DND-41 (cell line): ENCODE measurements around the gene FCRLA.
"Not testable (repeated sequence)": the region's sequence is repeated elsewhere in the genome, so short reads cannot be mapped to it uniquely, and the experiment has no call there.

Experiments
- CTCF ChIP-seq: IDR thresholded peaks from 2 replicates; pipeline ENCODE4 v1.5.1; 2012; ENCODE audit warnings: borderline replicate concordance, low read length, moderate library complexity, mild to moderate bottlenecking; ENCODE audit not compliant: poor library complexity, severe bottlenecking; ENCODE audit errors: extremely low read depth
- EZH2 ChIP-seq: IDR thresholded peaks from 3 replicates; pipeline ENCODE4 v1.6.1; 2012; ENCODE audit warnings: borderline replicate concordance, low read depth, mild to moderate bottlenecking, moderate library complexity, low read length, inconsistent platforms; ENCODE audit not compliant: severe bottlenecking

DNA sequence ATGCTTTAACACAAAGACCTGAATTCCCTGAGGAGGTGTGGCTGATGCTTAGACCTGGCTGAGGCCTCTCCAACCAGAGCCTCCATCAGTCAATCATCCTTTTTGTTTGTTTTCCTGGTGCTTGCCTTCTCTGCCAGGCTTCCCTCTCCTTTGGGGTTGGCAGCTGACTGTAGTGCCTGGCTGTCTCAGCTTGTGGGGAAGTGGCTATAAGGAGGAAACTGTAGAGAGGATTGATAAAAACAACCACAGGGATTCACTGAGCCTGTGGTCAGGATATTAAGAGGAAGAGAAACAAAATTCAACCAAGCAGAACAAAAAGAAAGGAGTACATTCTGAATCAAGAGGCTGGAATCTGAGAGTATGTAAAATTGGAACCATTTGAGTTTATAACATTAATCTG lies 48.5 kb upstream of the FCRLA start:
- not testable (repeated sequence) for TF ChIP-seq CTCF, EZH2
